Activated CD4-positive, alpha-beta T cell treated with anti-CD3 and anti-CD28 coated beads, Interleukin-2, amount 10 ng/mL, durations not matched to agents 24 days and 14 days (primary cell): Measurements from ENCODE around the gene NKX2-8. TPM values are rescaled to one million over a fixed set of nuclear protein-coding genes. Genes with fewer than 3 reads are reported as not detected.

Experiments used
- DNase-seq: peaks from one replicate; pipeline ENCODE4 v3.0.0; 2022
- H3K27ac Mint-ChIP-seq: one replicate; pipeline ENCODE4 v1.8.0; 2022; ENCODE audit warnings: mild to moderate bottlenecking, mixed read lengths
- H3K27me3 Mint-ChIP-seq: one replicate; pipeline ENCODE4 v1.8.0; 2022; ENCODE audit warnings: mixed read lengths
- H3K36me3 Mint-ChIP-seq: one replicate; pipeline ENCODE4 v1.8.0; 2022; ENCODE audit warnings: low read depth, mild to moderate bottlenecking, mixed read lengths
- H3K4me1 Mint-ChIP-seq: one replicate; pipeline ENCODE4 v1.8.0; 2021; ENCODE audit warnings: mixed read lengths
- H3K4me3 Mint-ChIP-seq: one replicate; pipeline ENCODE4 v1.8.0; 2022; ENCODE audit warnings: mild to moderate bottlenecking, moderate library complexity, mixed read lengths
- H3K9me3 Mint-ChIP-seq: one replicate; pipeline ENCODE4 v1.8.0; 2021; ENCODE audit warnings: mixed read lengths
- intact Hi-C: fragments of 100-400 bp; cut with micrococcal nuclease; formaldehyde crosslinking; loops from one replicate; pipeline ENCODE4 v1.15.1; 2023
- total RNA-seq: library from RNA; stranded (reverse); gene quantifications from 2 replicates; pipeline ENCODE4 v1.2.3, GENCODE V29; 2022

NKX2-8 gene
- total RNA-seq, 1 donor from 2014 or later, result not detected

DNA sequence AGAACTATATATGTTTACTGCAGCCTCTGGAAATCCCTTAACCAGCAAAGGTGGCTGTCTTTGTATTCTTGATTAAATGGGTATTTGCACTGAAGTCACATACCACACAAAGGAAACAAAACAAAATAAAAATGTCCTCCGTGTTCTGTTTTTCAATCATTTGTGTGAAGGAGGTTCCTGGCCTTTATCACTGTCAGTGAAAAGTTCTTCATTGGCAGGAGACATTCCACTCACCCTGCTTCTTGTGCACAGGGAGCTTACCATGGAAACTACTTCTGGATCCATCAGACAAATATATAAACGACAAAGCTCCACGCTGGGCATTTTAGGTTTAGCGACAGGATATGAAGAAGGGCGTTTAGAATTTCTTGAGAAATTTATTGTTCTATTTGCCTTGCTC lies 5.7 kb upstream of the NKX2-8 start:
- Mint-ChIP-seq H3K4me1 (no peaks in the 10 kb centered on the region), H3K27me3 (peaks cover 57% of the 10 kb centered on the region), H3K4me3 (no peak overlapping the region), H3K27ac (no peak overlapping the region), H3K9me3 (no peaks in the 10 kb centered on the region), H3K36me3 (no peaks in the 10 kb centered on the region)
- no peak for DNase-seq
- intact Hi-C loops, result loop anchor here (10.0 kb wide), 1 partner anchor 1627 kb away; no protein-coding TSS in a partner anchor

DNA sequence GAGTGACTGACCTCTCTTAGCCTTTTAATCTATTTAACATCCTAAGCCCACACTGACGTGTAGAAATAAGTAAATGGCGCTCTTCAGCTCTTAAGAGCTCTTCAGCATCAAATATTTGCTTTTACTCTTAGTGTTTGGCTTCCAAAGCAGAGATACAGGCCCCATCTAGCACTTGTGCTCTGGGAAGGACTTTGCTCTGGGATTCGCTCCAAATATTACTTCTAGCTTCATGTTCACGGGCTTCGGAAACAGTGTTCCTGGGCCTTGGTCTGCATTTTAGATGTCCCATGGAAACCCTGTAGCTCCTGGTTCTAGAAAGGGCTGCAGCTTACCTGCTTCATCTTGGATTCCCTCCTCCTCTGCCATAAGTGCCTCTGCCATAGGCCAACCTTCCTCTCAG lies 2.7 kb upstream of the NKX2-8 start:
- Mint-ChIP-seq H3K27me3 (peaks cover 67% of the 10 kb centered on the region), H3K9me3 (no peaks in the 10 kb centered on the region), H3K4me1 (no peaks in the 10 kb centered on the region), H3K4me3 (no peak overlapping the region), H3K27ac (no peak overlapping the region), H3K36me3 (no peaks in the 10 kb centered on the region)
- intact Hi-C loops, result loop anchor here (10.0 kb wide), 1 partner anchor 1630 kb away; no protein-coding TSS in a partner anchor
- DNase-seq, result no peak

DNA sequence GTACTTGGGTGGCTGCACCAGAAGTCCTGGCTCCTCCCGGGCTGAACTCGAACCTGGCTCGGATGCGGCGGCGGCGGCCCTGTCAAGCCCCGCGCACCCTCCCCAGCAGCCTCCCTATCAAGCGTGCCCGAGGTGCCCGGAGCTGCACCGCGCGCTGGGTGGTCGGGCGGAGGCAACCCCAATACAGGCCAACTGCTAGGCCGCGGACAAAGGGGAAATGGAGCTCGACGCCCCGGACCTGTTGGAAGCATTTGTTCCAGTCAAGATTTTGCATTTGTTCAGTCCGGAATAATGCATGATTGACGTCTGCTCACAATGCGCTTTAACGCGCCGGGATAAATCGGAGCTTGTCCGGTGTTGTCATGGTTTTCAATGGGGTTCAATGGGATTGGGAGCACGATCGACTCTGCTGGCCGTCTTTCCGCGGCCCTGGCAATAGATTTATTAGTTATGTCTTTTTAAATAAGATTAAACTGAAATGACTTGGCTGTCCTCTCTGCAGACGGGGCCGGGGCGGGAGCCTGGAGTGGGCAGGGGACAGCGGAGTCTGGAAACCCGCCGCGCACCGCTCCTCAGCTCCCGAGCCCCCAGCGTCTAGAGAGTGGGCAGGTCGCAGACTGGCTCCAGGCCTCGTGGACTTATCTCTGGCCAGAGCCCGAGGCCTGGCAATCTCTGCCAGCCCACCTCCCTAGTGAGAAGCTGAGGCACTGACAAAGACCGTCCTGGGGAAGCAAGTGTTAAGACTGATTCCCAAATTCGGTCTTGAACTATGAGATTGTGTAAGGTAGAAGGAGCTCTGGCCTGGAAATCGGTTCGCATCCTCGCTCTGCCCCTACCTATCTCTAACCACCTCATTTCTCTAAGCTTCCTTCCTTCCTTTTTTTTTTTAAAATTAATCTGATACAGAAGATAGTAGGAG lies 1.7 kb upstream of the NKX2-8 start:
- no peaks in the 10 kb centered on the region for H3K4me1 Mint-ChIP-seq
- DNase-seq, result peak; percentile 53
- no peaks in the 10 kb centered on the region for H3K36me3 Mint-ChIP-seq
- peaks cover 70% of the 10 kb centered on the region for H3K27me3 Mint-ChIP-seq
- intact Hi-C loops, result loop anchor here (2.0 to 10.0 kb wide), 4 partner anchors 62 to 1631 kb away; partner anchors contain the start of genes FOXA1, NKX2-1 and TTC6
- no peaks in the 10 kb centered on the region for H3K9me3 Mint-ChIP-seq
- no peak overlapping the region for H3K4me3 Mint-ChIP-seq
- H3K27ac Mint-ChIP-seq, result no peak overlapping the region

DNA sequence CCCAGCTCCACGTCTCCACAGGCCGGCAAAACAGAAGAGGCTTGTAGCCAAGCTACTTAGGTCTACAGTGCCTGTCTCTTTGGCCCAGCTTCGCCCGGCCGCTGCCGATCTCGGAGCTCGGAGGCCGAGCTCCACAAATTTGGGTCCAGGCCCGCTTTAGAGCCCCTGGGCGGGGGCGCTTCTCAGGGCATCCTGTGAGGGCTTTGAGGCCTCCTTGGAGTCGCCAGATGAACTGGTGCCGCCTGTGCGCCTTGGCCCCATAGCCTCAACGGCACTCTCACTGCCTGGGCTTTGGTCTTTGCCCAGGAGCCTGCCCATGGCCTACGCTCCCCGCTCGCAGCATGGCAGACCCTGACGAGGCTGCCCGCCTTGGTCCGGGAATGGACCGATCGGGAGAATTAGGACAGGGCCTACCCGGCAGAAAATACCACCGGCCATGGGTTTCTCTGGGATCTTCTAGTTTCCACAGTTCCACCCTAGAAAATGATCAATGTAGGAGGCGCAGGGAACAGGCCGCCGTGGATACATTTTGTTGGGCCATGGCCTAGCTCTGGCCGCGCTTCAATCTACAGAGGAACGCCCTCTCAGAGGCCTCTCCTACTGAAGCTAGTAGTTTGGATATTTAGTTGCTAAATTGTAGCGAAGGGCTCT lies 953 bp upstream of the NKX2-8 start:
- intact Hi-C loops, result loop anchor here (2.0 to 10.0 kb wide), 4 partner anchors 61 to 1631 kb away; partner anchors contain the start of genes FOXA1, NKX2-1 and TTC6
- no peak overlapping the region for H3K4me3 Mint-ChIP-seq
- H3K9me3 Mint-ChIP-seq, result no peaks in the 10 kb centered on the region
- DNase-seq, result peak; percentile 49
- H3K4me1 Mint-ChIP-seq, result no peaks in the 10 kb centered on the region
- H3K27me3 Mint-ChIP-seq, result peaks cover 71% of the 10 kb centered on the region
- no peaks in the 10 kb centered on the region for H3K36me3 Mint-ChIP-seq
- H3K27ac Mint-ChIP-seq, result no peak overlapping the region

DNA sequence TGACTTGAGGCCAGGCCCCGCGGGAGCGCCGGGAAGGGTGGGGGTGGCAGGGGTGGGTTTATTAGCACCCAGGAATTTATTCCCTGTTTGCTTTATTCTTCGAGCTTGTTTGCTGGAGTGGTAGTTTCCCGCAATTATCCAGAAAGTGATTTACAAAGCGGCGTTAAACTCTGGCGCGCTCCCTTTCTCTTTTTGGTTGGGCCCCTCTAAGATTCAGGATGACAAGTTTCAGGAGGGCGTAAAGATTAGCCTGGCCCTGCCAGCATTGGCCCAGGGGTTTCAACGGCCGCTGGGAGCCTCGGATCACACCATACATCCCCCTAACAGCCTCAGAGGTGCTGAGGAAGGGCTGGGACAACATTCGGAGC lies 444 bp upstream of the NKX2-8 start:
- Mint-ChIP-seq H3K4me3 (no peak overlapping the region), H3K36me3 (no peaks in the 10 kb centered on the region), H3K27me3 (peaks cover 71% of the 10 kb centered on the region), H3K27ac (no peak overlapping the region), H3K4me1 (no peaks in the 10 kb centered on the region), H3K9me3 (no peaks in the 10 kb centered on the region)
- intact Hi-C loops, result loop anchor here (2.0 to 10.0 kb wide), 4 partner anchors 61 to 1632 kb away; partner anchors contain the start of genes FOXA1, NKX2-1 and TTC6
- no peak for DNase-seq

DNA sequence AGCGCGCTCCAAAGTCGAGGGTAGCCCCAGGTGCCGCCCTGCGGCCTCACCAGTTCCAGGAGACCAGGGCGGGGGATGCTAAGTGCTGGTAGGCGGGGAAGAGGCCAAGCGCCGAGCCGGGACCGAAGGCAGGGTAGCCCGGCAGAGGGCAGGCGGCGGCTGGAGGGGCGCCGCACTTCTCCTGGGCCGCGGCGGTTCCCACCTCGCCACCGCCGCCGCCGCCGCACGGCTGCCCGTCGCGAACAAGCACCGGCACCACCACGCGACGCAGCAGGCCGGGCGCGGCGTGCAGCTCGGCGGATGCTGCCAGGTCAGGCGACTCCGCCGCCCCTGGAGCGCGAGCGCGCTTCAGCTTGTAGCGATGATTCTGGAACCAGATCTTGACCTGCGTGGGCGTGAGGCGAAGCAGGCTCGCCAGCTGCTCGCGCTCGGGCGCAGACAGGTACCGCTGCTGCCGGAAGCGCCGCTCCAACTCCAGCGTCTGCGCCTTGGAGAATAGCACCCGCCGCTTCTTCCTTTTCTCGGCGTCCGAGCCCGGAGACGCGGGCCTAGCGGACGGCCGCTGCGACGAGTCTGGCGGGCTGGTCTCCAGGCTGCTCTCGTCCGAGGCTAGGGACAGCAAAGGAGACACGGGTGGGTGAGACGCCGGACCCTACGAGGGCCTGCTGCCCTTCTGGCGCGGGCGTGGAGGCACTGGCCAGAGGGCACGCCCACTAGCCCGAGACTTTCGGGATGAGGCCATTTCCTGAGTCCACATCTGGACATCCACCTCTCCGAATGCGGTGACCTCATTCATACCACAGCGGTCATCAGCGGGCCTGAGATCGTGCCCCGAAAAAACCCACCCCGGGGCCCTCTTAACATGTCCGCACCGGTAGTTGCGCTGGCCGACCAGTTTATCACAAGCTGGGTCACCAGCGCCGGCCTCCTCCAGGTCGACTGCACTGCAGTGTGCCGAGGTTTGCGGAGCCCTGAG lies 1.3 kb downstream of the NKX2-8 start:
- H3K9me3 Mint-ChIP-seq, result no peaks in the 10 kb centered on the region
- peak; percentile 60 for DNase-seq
- H3K36me3 Mint-ChIP-seq, result no peaks in the 10 kb centered on the region
- no peak overlapping the region for H3K27ac Mint-ChIP-seq
- peaks cover 61% of the 10 kb centered on the region for H3K27me3 Mint-ChIP-seq
- H3K4me1 Mint-ChIP-seq, result no peaks in the 10 kb centered on the region
- H3K4me3 Mint-ChIP-seq, result no peak overlapping the region
- intact Hi-C loops, result loop anchor here (1.0 to 10.0 kb wide), 4 partner anchors 59 to 1634 kb away; partner anchors contain the start of genes FOXA1, NKX2-1 and TTC6

DNA sequence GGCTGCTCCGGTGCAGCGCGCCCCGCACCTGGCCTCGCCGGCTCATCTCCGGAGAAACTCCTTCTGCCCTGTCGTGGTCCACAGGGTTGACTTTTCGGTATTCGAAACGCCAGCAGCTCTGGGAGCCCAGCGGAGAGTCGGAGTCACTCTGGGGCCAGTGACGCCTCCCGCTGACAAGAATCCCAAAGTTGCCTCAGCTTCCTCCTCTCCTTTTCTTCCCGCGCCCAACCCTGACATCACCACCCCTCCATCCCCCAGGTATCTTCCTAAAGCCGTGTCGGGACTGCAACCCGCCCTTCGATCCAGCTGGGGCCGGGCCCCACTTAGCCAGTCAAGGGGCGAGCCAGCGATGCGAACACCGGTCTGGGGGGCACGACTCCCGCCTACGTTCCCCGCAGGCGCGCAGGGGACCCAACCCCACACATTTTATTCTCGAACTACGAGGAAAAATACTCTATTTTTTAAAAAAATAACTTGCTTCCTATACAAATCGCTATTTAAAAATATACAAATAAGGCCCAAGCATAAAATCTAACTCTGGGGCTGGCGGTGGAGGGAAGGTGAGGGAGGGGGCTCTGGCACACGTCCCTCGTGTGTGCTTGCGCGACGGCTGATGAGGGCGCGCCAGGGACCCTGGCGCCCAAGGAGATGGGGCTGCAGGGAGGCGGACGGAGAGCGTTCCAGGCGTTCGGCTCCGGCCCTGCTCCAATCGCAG lies 2.1 kb downstream of the NKX2-8 start:
- no peak overlapping the region for H3K4me3 Mint-ChIP-seq
- intact Hi-C loops, result loop anchor here (5.0 to 10.0 kb wide), 3 partner anchors 58 to 1635 kb away; partner anchors contain the start of genes FOXA1, NKX2-1 and TTC6
- no peaks in the 10 kb centered on the region for H3K4me1 Mint-ChIP-seq
- peaks cover 56% of the 10 kb centered on the region for H3K27me3 Mint-ChIP-seq
- H3K9me3 Mint-ChIP-seq, result no peaks in the 10 kb centered on the region
- no peaks in the 10 kb centered on the region for H3K36me3 Mint-ChIP-seq
- H3K27ac Mint-ChIP-seq, result no peak overlapping the region
- peak; percentile 33 for DNase-seq

DNA sequence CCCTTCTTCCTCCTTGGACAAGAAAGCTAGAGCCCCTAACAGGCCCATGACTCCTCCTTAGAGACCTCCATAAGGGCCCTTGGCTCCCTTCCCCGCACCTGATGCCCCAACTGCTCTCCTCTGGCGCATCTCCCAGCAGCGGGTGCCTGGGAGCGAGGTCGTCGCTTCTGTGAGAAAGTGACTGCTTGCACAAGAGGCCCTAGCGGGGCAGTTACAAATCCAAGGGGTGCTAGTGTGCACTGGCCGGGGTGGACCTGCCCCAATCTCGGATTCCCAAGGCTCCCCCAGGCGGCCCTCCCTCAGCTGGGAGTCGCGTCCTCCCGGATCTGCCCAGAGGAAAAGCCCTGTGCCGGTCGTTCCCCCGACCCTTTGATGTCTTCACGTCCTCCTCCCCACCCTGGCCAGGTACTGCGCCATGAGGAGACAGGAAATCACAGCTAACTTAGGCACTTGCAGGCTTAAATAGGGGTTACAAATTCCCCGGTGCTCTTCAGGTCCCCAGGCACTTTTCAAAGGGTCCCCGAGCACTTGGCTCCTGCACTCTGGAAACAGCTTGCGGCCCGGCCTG lies 2.8 kb downstream of the NKX2-8 start:
- Mint-ChIP-seq H3K9me3 (no peaks in the 10 kb centered on the region), H3K27ac (no peak overlapping the region), H3K4me1 (no peaks in the 10 kb centered on the region), H3K36me3 (no peaks in the 10 kb centered on the region), H3K4me3 (no peak overlapping the region), H3K27me3 (peaks cover 50% of the 10 kb centered on the region)
- intact Hi-C loops, result loop anchor here (5.0 to 10.0 kb wide), 3 partner anchors 57 to 1635 kb away; partner anchors contain the start of genes FOXA1, NKX2-1 and TTC6
- peak; percentile 46 for DNase-seq

DNA sequence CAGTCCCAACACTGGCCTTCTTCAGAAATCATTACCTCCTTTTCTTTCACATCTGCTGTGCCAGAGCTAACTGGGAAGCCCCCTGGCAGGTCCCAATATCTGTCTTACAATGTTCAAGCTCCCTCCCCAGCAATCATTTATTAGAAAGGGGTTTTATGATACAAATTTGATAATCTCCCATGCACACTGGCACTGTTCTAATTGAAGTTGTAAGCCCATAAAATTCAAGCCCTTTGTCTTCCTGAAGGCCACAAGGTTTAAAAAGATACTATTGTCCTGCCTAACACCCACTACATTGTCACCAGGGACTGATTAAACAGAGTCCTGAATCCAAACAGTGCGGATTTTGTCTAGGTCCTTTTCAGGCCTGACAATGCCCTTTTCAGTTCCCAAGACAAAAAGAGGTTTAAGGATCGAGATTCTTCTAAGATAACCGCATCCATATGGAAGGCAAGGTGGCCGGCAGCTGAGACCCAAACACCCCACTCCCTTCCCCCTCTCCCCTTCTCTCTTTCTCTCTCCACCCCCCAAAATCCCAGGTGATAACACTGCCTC lies 3.3 kb downstream of the NKX2-8 start:
- no peak overlapping the region for H3K27ac Mint-ChIP-seq
- DNase-seq, result no peak
- no peak overlapping the region for H3K4me3 Mint-ChIP-seq
- intact Hi-C loops, result no loop called here
- H3K36me3 Mint-ChIP-seq, result no peaks in the 10 kb centered on the region
- no peaks in the 10 kb centered on the region for H3K9me3 Mint-ChIP-seq
- peaks cover 44% of the 10 kb centered on the region for H3K27me3 Mint-ChIP-seq
- no peaks in the 10 kb centered on the region for H3K4me1 Mint-ChIP-seq

DNA sequence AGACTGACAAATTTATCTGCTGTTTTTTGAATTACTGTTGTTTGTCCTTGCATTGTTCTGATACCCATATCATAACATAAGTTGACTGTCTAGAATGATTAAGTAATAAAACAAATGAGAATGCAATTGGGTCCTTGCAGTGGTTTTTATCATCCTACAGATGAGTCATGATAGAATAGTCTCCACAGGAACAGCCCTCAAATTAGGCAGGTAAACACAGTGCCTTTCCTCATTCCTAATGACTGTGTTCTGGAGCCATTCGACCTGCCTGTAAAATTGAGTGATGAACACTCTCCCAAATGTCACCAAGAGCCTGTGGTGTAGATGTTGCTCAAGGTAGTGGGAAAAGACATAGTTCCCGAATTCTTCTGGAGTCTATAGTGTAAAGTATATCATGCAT lies 12.3 kb downstream of the NKX2-8 start:
- no peaks in the 10 kb centered on the region for H3K9me3 Mint-ChIP-seq
- peaks cover 5% of the 10 kb centered on the region for H3K27me3 Mint-ChIP-seq
- H3K27ac Mint-ChIP-seq, result no peak overlapping the region

DNA sequence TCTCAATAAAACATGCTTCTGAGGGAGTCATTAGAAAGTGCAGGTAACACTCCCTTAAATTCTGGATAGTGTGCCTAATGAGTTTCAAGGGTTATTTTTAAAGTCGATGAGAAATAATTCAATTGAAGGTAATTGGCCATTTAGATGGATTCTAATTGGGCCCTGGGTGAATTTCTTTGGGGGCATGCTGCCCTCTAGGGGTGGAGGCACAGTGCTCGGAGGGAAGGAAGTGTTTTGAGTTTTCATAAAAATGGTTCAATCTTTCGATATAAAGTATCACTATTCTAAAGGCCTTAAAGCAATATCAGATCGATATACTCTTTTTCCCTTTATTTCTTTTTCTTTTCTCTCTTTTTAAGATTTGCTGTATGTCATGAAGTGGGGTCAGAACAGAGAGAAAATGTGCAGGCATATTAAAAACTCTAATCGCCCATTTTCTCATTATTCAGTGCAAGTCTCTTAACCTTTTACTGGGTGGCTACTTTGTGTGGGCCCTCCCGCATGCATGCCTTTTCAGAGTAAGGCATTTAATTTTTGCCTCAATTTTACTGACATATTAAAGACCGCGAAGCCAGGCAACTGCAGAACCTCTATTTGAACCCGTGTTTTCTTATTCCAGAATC lies 25.5 kb downstream of the NKX2-8 start:
- intact Hi-C loops, result no loop called here
- H3K4me1 Mint-ChIP-seq, result no peaks in the 10 kb centered on the region
- H3K4me3 Mint-ChIP-seq, result no peak overlapping the region
- no peak overlapping the region for H3K27ac Mint-ChIP-seq
- DNase-seq, result peak; percentile 64
- H3K9me3 Mint-ChIP-seq, result no peaks in the 10 kb centered on the region
- H3K36me3 Mint-ChIP-seq, result no peaks in the 10 kb centered on the region
- peaks cover 11% of the 10 kb centered on the region for H3K27me3 Mint-ChIP-seq

More for the DNA sequence above, 12.3 kb downstream of the NKX2-8 start:
- Mint-ChIP-seq H3K36me3 (no peaks in the 10 kb centered on the region), H3K4me1 (no peaks in the 10 kb centered on the region), H3K4me3 (no peak overlapping the region)
- intact Hi-C loops, result no loop called here
- no peak for DNase-seq
